ENCODE results near the gene TMEM209.

TMEM209 gene

DNA sequence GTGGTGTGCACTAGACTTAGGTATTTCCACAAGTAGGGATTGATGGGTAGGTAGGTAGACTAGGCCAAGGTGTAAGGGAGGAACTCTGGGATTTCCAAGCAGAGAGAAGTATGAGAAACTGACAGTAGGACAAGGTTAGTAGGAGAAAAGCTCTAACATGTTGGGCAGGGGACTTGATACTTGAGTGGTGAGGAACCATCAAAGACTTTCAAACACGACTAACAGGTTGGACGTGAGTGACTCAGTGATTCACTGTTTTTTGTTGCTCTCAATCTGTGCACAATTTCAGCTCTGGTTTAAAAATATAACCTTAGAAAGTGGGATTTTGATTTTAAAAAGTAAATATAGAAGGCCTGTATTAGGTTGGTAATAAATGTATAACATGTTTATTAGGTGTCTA lies 90.4 kb downstream of the TMEM209 start:
- Histone ChIP-seq H3K9ac (ENCODE audit: low read depth, low read length, poor library complexity) (no peak overlapping the region), H3K79me1 (ENCODE audit: low read depth, low read length) (no peaks in the 10 kb centered on the region), H4K91ac (ENCODE audit: low read depth, low read length, poor library complexity) (no peak overlapping the region), H2BK5ac (ENCODE audit: low read length) (no peak overlapping the region), H3K4me2 (ENCODE audit: insufficient read depth, low read length, poor library complexity, severe bottlenecking) (no peak overlapping the region), H3K18ac (ENCODE audit: low read length) (no peak overlapping the region), H2AK5ac (ENCODE audit: low read depth, low read length) (no peak overlapping the region), H3K23ac (ENCODE audit: low read depth, low read length, poor library complexity) (no peak overlapping the region), H3K4me1 (ENCODE audit: control insufficient read depth in 2 of 2, insufficient read depth in 1 of 2, low read depth in 1 of 2, low read length in 2 of 2) (no peaks in the 10 kb centered on the region), H2BK15ac (ENCODE audit: low read length) (no peak overlapping the region), H3K14ac (ENCODE audit: low read length) (no peak overlapping the region), H3K4ac (ENCODE audit: low read length) (no peak overlapping the region), H3K9me3 (replicated peaks in 1 of 2; ENCODE audit: control insufficient read depth in 2 of 2, insufficient read depth in 1 of 2, low read depth in 1 of 2, low read length in 2 of 2) (no peaks in the 10 kb centered on the region), H3K4me3 (ENCODE audit: low read length in 2 of 2) (no peak overlapping the region), H2AFZ (ENCODE audit: low read length) (no peak overlapping the region), H3K36me3 (replicated peaks in 1 of 2; ENCODE audit: control insufficient read depth in 2 of 2, insufficient read depth in 2 of 2, low read length in 2 of 2) (peaks cover 5 to 10% of the 10 kb centered on the region in 2 donors), H2BK120ac (ENCODE audit: low read depth, low read length) (no peak overlapping the region), H3K27ac (replicated peaks; ENCODE audit: low read length) (no peak overlapping the region), H2BK12ac (ENCODE audit: low read length) (no peak overlapping the region), H4K8ac (ENCODE audit: low read depth, low read length) (no peak overlapping the region), H3K27me3 (ENCODE audit: control insufficient read depth in 3 of 3, insufficient read depth in 3 of 3, low read depth in 1 of 3, low read length in 3 of 3) (no peaks in the 10 kb centered on the region)
- no peak for DNase-seq (ENCODE audit: low spot score)
- no CpG with 5 or more reads among the region's 2 CpGs for WGBS, 2 donors (ENCODE audit: extremely low coverage in 2 of 2, insufficient read length in 2 of 2, insufficient replicate concordance in 1 of 2)

All from neuronal stem cell (in vitro differentiated cells).